ENCODE results near the gene THPO.

GRCh38 chr3:184343200-184343876 lies 34.7 kb downstream of the THPO start:
- TF ChIP-seq CTCF (IDR thresholded peaks at IDR 0.05; ENCODE audit: extremely low read depth in 1 of 2, insufficient read depth in 1 of 2, low read depth in 1 of 2, low read length in 2 of 2), result no peak
- no peak for TF ChIP-seq GATA2 (IDR thresholded peaks at IDR 0.05; ENCODE audit: insufficient read depth, insufficient read length, low read depth, low read length)
- TF ChIP-seq MYC (IDR thresholded peaks at IDR 0.05; ENCODE audit: low read depth, low read length), result no peak
- no peak for TF ChIP-seq EZH2 (IDR thresholded peaks at IDR 0.05; ENCODE audit: borderline replicate concordance, low read depth, low read length, severe bottlenecking)
- no peak for TF ChIP-seq POLR2A (IDR thresholded peaks at IDR 0.05; ENCODE audit: low read depth, low read length)
- TF ChIP-seq POLR2AphosphoS5 (IDR thresholded peaks at IDR 0.05; ENCODE audit: insufficient read depth, low read depth, low read length), result no peak

All from endothelial cell of umbilical vein (primary cell).